Mucosa of rectum (tissue), 2 donors: ENCODE results near the gene OR8A1.
"Not testable (repeated sequence)": the region's sequence is repeated elsewhere in the genome, so short reads cannot be mapped to it uniquely, and the experiment has no call there.

Experiments
- H3K27ac ChIP-seq, 2 donors: one replicate each; pipeline ENCODE4 v1.7.0; 2013; ENCODE audit warnings: inconsistent platforms in 2 of 2, low read depth in 2 of 2, low read length in 2 of 2
- H3K27me3 ChIP-seq, 2 donors: one replicate each; pipeline ENCODE4 v1.7.0; 2013; ENCODE audit warnings: low read length in 2 of 2; ENCODE audit not compliant: control insufficient read depth in 2 of 2, insufficient read depth in 2 of 2
- H3K36me3 ChIP-seq, 2 donors: one replicate each; pipeline ENCODE4 v1.7.0; 2013; ENCODE audit warnings: low read length in 2 of 2; ENCODE audit not compliant: control insufficient read depth in 2 of 2, insufficient read depth in 2 of 2
- H3K4me1 ChIP-seq, 2 donors: one replicate each; pipeline ENCODE4 v1.7.0; 2013; ENCODE audit warnings: low read length in 2 of 2, mild to moderate bottlenecking in 1 of 2; ENCODE audit not compliant: control insufficient read depth in 2 of 2, insufficient read depth in 2 of 2
- H3K4me3 ChIP-seq, 2 donors: one replicate each; pipeline ENCODE4 v1.7.0; 2013; ENCODE audit warnings: low read length in 2 of 2
- H3K9ac ChIP-seq, 2 donors: one replicate each; pipeline ENCODE4 v1.7.0; 2013; ENCODE audit warnings: low read length in 2 of 2, low read depth in 1 of 2, mild to moderate bottlenecking in 1 of 2
- H3K9me3 ChIP-seq, 2 donors: one replicate each; pipeline ENCODE4 v1.7.0; 2013; ENCODE audit warnings: low read length in 2 of 2; ENCODE audit not compliant: control insufficient read depth in 2 of 2
- donor health status: healthy.
- donor health status: Normal muscosa, but diverticular disease.

The OR8A1 gene

DNA sequence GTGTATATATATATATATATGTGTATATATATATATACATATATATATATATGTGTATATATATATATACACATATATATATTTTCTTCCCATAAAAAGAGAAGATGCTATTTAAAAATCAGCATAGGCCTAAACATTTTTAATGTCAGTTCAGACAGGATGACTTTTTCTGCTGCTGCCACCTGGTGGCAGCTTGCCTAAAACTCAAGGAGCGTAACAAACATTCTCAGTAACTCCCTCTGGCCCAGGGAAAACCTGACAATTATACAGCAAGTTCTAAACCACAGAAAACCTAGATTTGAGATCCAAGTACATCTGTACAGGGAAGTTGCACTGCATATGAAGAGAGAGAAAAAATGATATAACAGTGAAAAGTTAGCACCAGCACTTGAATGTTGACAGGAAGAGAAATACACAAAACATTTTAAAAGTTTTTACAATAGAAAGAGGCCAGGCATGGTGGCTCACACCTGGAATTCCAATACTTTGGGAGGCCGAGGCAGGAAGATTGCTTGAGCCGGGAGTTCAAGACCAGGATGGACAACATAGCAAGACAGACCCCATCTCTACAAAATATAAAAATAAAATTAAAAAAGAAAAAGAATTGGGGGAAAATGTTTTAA lies 16.6 kb downstream of the OR8A1 start:
- Histone ChIP-seq H3K27ac (no peak overlapping the region), H3K9me3 (no peaks in the 10 kb centered on the region), H3K36me3 (no peaks in the 10 kb centered on the region), H3K4me3 (no peak overlapping the region), H3K4me1 (peaks cover 0 to 3% of the 10 kb centered on the region in 2 donors), H3K9ac (no peak overlapping the region), H3K27me3 (peaks cover 4% of the 10 kb centered on the region in 2 donors)

DNA sequence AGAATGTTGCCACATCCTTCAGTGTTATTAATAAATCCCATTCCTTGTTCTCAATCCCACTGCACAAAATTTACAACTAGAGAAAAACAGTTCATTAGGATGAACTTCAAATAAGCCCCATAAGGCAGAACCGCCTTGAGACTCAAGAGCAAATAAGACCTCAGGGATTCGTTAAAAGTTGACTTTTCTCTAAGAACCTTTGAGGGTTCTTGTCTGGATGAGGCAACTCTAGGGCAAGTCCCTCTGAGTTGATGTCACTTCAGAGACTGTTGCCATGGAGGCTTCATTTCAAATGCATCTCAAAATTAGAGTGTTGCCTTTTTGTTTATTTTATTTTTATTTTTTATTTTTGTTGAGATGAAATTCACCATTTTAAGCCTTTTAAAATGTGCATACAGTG lies 21.6 kb downstream of the OR8A1 start:
- Histone ChIP-seq H3K9me3 (no peaks in the 10 kb centered on the region), H3K4me3 (no peak overlapping the region), H3K9ac (no peak overlapping the region), H3K36me3 (no peaks in the 10 kb centered on the region), H3K4me1 (no peaks in the 10 kb centered on the region), H3K27me3 (no peaks in the 10 kb centered on the region), H3K27ac (no peak overlapping the region)

DNA sequence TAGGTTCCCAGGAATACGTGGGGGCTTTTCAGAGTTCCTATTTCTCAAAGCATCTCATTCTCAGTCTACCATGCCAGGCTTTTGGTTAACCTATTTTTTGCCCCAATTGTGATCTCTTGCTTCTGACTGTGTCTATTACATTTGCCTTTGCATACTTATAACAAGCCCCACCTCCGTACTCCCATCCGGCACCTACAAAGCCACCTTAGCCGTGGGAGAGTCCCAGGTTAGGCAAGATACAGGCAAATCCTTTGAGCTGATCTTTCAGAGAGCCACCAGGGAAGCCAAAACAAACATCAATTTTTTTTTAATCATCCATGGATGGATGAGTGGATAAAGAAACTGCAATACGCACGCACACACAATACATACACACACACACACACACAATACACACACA lies 22.8 kb downstream of the OR8A1 start:
- Histone ChIP-seq H3K4me3 (no peak overlapping the region), H3K4me1 (no peaks in the 10 kb centered on the region), H3K27me3 (peaks cover 0 to 5% of the 10 kb centered on the region in 2 donors), H3K36me3 (no peaks in the 10 kb centered on the region), H3K9ac (no peak overlapping the region), H3K9me3 (no peaks in the 10 kb centered on the region), H3K27ac (no peak overlapping the region)

DNA sequence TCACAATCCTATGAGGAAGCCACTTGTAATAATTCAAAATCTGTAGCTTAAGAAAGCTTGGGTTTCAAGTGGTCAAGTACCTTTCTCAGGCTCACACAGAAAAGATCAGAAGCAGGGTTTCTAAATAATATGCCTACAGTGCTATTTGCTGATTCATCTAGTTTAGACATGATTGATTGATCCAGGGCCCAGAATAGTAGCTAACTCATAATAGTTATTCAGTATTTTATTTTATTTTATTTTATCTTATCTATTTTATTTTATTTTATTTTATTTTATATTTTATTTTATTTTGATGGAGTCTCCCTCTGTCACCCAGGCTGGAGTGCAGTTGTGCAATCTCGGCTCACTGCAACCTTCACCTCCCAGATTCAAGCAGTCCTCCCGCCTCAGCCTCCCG lies 25.5 kb downstream of the OR8A1 start:
- no peak overlapping the region for H3K4me3 ChIP-seq
- H3K27ac ChIP-seq = no peak overlapping the region
- no peaks in the 10 kb centered on the region for H3K4me1 ChIP-seq
- no peaks in the 10 kb centered on the region for H3K9me3 ChIP-seq
- peaks cover 0 to 7% of the 10 kb centered on the region in 2 donors for H3K27me3 ChIP-seq
- H3K36me3 ChIP-seq = no peaks in the 10 kb centered on the region
- H3K9ac ChIP-seq = no peak overlapping the region

DNA sequence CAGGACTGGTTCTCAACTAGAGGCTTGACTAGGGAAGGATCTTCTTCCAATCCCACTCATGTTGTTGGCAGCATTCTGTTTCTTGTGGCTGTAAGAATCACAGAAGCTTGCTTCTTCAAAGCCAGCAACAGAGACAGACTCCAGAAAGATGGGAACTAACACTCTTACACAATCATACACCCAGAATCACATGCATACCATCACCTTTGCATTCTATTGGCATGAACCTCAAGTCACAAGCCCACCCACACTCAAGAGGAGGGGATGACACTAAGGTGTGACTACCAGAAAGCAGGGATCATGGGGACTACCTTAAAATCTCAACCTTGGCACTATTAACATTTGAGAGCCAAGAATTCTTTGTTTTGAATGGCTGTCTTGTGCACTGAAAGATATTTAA lies 27.8 kb downstream of the OR8A1 start:
- Histone ChIP-seq H3K27me3 (peaks cover 0 to 7% of the 10 kb centered on the region in 2 donors), H3K4me1 (no peaks in the 10 kb centered on the region), H3K9ac (no peak overlapping the region), H3K9me3 (no peaks in the 10 kb centered on the region), H3K4me3 (no peak overlapping the region), H3K36me3 (no peaks in the 10 kb centered on the region), H3K27ac (no peak overlapping the region)

DNA sequence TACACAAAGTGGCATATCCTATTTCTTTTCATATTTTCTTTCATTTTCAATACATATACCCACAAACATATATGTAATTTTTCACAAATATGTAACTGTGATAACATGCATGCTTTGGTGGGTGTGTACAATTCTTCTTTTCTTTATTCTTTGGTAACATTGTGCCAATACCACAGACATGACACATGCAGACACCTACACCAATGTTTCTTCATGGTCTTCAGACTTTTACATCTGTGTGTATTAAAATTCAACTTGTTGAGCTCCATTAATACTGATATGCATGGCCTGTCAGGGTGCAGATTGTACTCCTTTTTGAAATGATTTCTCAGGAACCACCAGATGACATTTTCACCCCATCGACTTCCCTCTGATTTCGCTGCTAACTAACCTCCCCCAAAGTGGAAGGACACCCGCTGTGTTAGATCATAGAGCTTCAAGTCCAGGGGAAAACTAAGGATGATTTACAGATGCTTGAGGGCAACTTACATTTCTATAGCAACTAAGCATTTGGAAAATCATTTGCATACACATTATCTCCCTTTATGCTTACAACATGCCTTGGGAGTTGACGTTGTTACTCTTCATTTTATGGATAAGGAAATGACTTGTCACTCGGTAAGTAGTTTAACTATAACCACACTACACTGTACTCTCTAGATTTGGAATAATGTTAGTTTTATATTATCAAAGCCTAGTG lies 31.0 kb downstream of the OR8A1 start:
- Histone ChIP-seq H3K4me1 (no peaks in the 10 kb centered on the region), H3K36me3 (no peaks in the 10 kb centered on the region), H3K9ac (no peak overlapping the region), H3K27me3 (peaks cover 0 to 7% of the 10 kb centered on the region in 2 donors), H3K27ac (no peak overlapping the region), H3K9me3 (no peaks in the 10 kb centered on the region), H3K4me3 (no peak overlapping the region)

DNA sequence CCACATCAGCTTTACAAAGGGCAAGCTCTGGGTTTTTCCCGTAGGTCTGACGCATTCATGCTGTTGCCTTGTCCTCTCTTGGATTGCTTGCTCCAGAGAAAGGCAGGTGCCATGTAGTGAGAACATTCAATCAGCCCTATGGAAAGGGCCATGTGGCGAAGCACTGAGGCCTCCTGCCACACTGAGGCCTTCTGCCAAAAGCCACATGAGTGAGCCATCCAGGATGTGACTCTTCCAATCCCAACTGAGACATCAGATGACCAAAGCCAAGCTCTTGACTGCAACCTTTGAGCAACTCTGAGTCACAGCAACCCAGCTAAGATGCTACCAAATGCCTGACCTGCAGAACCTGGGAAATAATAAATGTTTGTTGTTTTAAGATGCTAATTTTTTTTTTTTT lies 32.4 kb downstream of the OR8A1 start:
- Histone ChIP-seq H3K4me3 (no peak overlapping the region), H3K9ac (no peak overlapping the region), H3K36me3 (no peaks in the 10 kb centered on the region), H3K9me3 (no peaks in the 10 kb centered on the region), H3K4me1 (no peaks in the 10 kb centered on the region), H3K27me3 (peaks cover 0 to 7% of the 10 kb centered on the region in 2 donors), H3K27ac (no peak overlapping the region)

DNA sequence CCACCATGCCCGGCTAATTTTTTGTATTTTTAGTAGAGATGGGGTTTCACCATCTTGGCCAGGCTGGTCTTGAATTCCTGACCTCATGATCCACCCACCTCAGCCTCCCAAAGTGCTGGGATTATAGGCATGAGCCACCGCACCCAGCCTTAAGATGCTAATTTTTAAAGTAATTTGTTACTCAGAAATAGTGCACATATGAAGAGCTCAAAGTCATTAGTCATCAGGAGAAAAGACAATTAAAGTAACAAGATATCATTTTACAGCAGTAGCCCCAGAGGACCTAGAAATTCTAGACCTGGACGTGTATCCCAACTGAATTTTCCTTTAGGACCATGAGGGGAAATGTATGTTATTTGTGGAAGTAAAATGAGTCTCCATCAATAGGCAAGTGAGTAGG lies 32.9 kb downstream of the OR8A1 start:
- H3K9me3 ChIP-seq, H3K4me1 ChIP-seq, H3K9ac ChIP-seq, H3K4me3 ChIP-seq, H3K27me3 ChIP-seq, H3K27ac ChIP-seq, H3K36me3 ChIP-seq: not testable (repeated sequence)

DNA sequence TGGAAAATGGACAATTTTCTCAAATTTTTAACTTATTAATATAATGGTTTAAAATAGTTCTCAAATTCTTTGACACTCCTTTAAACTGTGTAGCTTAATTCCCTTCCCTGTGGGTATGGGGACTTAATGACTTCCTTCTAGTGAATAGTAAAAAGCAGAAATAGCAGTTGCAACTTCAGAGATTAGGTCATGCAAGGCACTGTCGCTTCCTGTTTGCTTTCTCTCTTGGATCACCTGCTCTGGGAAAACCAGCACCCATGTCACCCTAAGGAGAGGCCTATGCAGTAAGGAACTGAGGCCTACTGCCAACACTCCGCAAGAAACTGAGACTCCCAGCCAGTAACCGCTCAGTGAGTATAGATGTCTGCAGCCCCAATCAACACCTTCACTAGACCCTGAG lies 35.9 kb downstream of the OR8A1 start:
- H3K36me3 ChIP-seq = no peaks in the 10 kb centered on the region
- H3K27me3 ChIP-seq = no peaks in the 10 kb centered on the region
- no peak overlapping the region for H3K27ac ChIP-seq
- no peak overlapping the region for H3K9ac ChIP-seq
- no peaks in the 10 kb centered on the region for H3K4me1 ChIP-seq
- no peak overlapping the region for H3K4me3 ChIP-seq
- no peaks in the 10 kb centered on the region for H3K9me3 ChIP-seq

DNA sequence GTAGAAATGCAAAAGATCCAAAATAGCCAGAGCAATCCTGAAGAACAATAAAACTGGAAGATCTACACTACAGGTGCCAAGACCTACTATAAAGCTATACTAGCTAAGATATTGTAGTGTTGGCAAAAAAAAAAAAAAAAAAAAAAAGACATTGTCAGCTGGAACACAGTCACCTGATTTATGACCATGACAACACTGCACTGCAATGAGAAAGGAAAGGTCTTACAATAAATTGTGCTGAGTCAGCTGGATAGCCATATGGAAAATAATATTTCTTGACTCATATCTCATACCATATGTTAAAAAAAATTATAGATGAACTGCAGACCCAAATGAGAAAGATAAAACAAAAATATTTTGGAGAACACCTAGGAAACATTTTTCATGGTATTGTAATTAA lies 38.4 kb downstream of the OR8A1 start:
- H3K9me3 ChIP-seq = no peaks in the 10 kb centered on the region
- no peaks in the 10 kb centered on the region for H3K27me3 ChIP-seq
- no peak overlapping the region for H3K9ac ChIP-seq
- no peaks in the 10 kb centered on the region for H3K4me1 ChIP-seq
- no peak overlapping the region for H3K27ac ChIP-seq
- no peaks in the 10 kb centered on the region for H3K36me3 ChIP-seq
- H3K4me3 ChIP-seq = no peak overlapping the region
